Thoracic aorta (tissue), 2 donors: ENCODE measurements around the gene NEBL. TPM values are rescaled to one million over a fixed set of nuclear protein-coding genes. Genes with fewer than 3 reads are reported as not detected.

ENCODE experiments used
- ATAC-seq: fragments of 150-250 bp; one replicate; pipeline ENCODE4 v1.8.0; 2017; ENCODE audit warnings: low read depth; ENCODE audit not compliant: insufficient number of reproducible peaks, low FRiP score
- DNase-seq: peaks from one replicate; pipeline ENCODE4 v3.0.0-alpha.2; 2020; ENCODE audit warnings: low spot score
- H3K27ac ChIP-seq, 2 donors: fragments of 200-600 bp; sonication (generic); 1 replicate in 1 of 2; 2 replicates in 1 of 2; pipeline ENCODE4 v1.5.1; 2016; ENCODE audit warnings: mild to moderate bottlenecking in 2 of 2, moderate library complexity in 2 of 2
- H3K27me3 ChIP-seq: fragments of 200-600 bp; sonication (generic); replicated peaks from 2 replicates; pipeline ENCODE4 v1.6.0; 2016; ENCODE audit warnings: mild to moderate bottlenecking; ENCODE audit not compliant: insufficient read depth
- H3K36me3 ChIP-seq: fragments of 200-600 bp; sonication (generic); one replicate; pipeline ENCODE4 v1.5.1; 2016
- H3K4me1 ChIP-seq, 2 donors: fragments of 200-600 bp; sonication (generic); 1 replicate in 1 of 2; 2 replicates in 1 of 2; pipeline versions ENCODE4 v1.5.1 to v1.6.0; 2016; ENCODE audit warnings: low read depth in 2 of 2, mild to moderate bottlenecking in 1 of 2; ENCODE audit not compliant: control insufficient read depth in 1 of 2
- H3K4me3 ChIP-seq: fragments of 200-600 bp; sonication (generic); 2 replicates; pipeline ENCODE4 v1.5.1; 2016; ENCODE audit warnings: mild to moderate bottlenecking
- H3K9me3 ChIP-seq: fragments of 200-600 bp; sonication (generic); 2 replicates; pipeline ENCODE4 v1.5.1; 2016
- total RNA-seq, 2 donors: library from RNA; depleted of rRNA; stranded (reverse); fragments of >200 nt; gene quantifications; one replicate each; pipeline versions ENCODE4 v1.1.0 to v1.2.3, GENCODE V29; 2016
- TF ChIP-seq, protein P1 (sequence below): fragments of 200-600 bp; sonication (generic); IDR thresholded peaks from one replicate; pipeline ENCODE4 v1.5.1; 2019; ENCODE audit warnings: antibody characterized with exemption

Gene NEBL
- total RNA-seq, 2 donors from 2014 or later = 1.4 to 4.7 TPM

DNA sequence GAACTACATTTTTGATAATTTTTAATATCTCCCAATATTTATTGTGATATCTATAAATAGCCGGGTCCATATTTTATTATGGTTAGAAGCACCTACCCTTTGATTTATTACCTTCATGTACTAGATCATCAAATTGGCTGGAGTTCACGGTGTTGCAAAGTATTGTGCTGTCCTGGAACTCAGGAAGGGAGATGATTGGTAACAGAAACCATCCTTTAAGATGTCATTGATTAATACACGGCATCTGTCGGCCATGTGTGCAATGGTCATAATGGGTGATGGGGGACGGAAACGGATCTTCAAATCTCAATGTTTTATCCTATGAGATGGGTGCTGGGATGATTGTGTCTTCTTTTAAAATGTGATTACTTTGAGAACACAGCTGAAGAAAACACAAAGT lies 157.0 kb downstream of the NEBL start:
- H3K9me3 ChIP-seq = no peaks in the 10 kb centered on the region
- H3K27ac ChIP-seq = no peak overlapping the region
- no peaks in the 10 kb centered on the region for H3K36me3 ChIP-seq
- H3K4me3 ChIP-seq = no peak overlapping the region
- ATAC-seq (no peak), DNase-seq (no peak)
- H3K4me1 ChIP-seq = peaks cover 15 to 45% of the 10 kb centered on the region in 2 donors
- TF ChIP-seq, protein P1, sequence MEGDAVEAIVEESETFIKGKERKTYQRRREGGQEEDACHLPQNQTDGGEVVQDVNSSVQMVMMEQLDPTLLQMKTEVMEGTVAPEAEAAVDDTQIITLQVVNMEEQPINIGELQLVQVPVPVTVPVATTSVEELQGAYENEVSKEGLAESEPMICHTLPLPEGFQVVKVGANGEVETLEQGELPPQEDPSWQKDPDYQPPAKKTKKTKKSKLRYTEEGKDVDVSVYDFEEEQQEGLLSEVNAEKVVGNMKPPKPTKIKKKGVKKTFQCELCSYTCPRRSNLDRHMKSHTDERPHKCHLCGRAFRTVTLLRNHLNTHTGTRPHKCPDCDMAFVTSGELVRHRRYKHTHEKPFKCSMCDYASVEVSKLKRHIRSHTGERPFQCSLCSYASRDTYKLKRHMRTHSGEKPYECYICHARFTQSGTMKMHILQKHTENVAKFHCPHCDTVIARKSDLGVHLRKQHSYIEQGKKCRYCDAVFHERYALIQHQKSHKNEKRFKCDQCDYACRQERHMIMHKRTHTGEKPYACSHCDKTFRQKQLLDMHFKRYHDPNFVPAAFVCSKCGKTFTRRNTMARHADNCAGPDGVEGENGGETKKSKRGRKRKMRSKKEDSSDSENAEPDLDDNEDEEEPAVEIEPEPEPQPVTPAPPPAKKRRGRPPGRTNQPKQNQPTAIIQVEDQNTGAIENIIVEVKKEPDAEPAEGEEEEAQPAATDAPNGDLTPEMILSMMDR = no peak
- no peaks in the 10 kb centered on the region for H3K27me3 ChIP-seq

DNA sequence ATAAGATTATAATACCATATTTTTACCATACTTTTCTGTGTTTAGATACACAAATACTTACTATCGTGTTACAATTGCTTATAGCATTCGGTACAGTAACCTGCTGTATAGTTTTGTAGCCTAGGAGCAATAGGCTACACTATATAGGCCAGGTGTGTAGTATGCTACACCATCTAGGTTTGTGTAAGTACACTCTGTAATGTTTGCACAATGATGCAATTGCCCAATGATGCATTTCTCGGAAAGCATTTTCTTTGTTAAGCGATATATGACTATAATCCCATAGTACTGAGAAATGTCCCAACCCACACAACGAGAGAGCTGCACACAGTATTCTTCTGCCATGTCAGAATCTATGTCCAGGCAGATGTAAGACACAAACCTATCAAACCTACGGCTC lies 160.0 kb downstream of the NEBL start:
- Histone ChIP-seq H3K9me3 (no peaks in the 10 kb centered on the region), H3K4me1 (peaks cover 8 to 16% of the 10 kb centered on the region in 2 donors), H3K4me3 (no peak overlapping the region), H3K36me3 (no peaks in the 10 kb centered on the region), H3K27ac (no peak overlapping the region), H3K27me3 (no peaks in the 10 kb centered on the region)
- TF ChIP-seq, protein P1 = no peak
- ATAC-seq (no peak), DNase-seq (no peak)
